ENCODE measurements around the gene GPC3. TPM values are rescaled to one million over a fixed set of nuclear protein-coding genes. Genes with fewer than 3 reads are reported as not detected.

The GPC3 gene
- total and polyA plus RNA-seq, 2 donors (not counting 3 experiments of a cell fraction or from before 2014, with no cell fraction given), result not detected

DNA sequence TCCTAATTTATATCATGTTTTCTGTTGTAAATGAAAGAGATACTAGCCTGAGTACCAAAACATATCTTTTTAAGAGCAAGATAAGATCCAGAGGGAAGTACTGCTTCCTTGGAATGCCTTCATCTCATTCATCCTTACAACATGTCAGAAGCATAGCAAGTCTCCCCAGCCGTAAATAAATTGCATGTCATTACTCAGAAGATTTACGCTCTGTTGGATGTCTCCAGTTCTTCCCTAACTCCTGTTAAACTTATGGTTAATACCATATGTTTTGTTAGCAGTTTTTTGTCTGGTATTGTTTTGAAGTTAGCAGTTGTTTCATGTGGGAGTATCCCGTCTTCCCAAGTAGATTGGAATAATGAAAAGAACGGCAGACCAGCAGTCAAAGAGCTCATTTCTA lies 7.5 kb upstream of the GPC3 start:
- BruUV-seq (replicated peaks), result no TSS peak
- Histone ChIP-seq H3K27ac (ENCODE audit: insufficient read depth, low read depth, low read length) (no peak overlapping the region), H3K79me2 (ENCODE audit: control insufficient read depth, insufficient read depth, low read length) (no peaks in the 10 kb centered on the region), H3K9me1 (replicated peaks; ENCODE audit: control insufficient read depth, extremely low read depth, insufficient read depth, low read length) (no peaks in the 10 kb centered on the region), H3K4me1 (ENCODE audit: control insufficient read depth, extremely low read depth, insufficient read depth, low read length) (no peaks in the 10 kb centered on the region), H3K27me3 (ENCODE audit: control insufficient read depth in 2 of 2, insufficient read depth in 2 of 2, low read length in 2 of 2) (no peaks in the 10 kb centered on the region), H3K36me3 (ENCODE audit: control insufficient read depth in 2 of 2, extremely low read depth in 1 of 2, insufficient read depth in 2 of 2, low read length in 2 of 2) (no peaks in the 10 kb centered on the region), H4K20me1 (replicated peaks; ENCODE audit: control insufficient read depth, extremely low read depth, insufficient read depth, low read length) (no peaks in the 10 kb centered on the region), H3K9ac (replicated peaks; ENCODE audit: extremely low read depth, insufficient read depth, low read length) (no peak overlapping the region), H3K4me2 (ENCODE audit: insufficient read depth, low read length) (no peak overlapping the region), H3K9me3 (replicated peaks; ENCODE audit: control insufficient read depth, insufficient read depth, low read length) (no peaks in the 10 kb centered on the region), H3K4me3 (replicated peaks in 1 of 3; ENCODE audit: insufficient read depth in 1 of 3, low read depth in 1 of 3, low read length in 3 of 3) (no peak overlapping the region), H2AFZ (ENCODE audit: low read depth, low read length) (no peak overlapping the region)
- POLR2A ChIA-PET, result no interaction called here
- no peak for DNase-seq (ENCODE audit: low read depth, low spot score)
- FAIRE-seq, result peak; percentile 83
- intact Hi-C loops (cut with micrococcal nuclease), result no loop called here
- dilution Hi-C loops (cut with MboI; ENCODE audit: extremely low pct_ligation_motif_present, low sequenced_read_pairs), result no loop called here
- TF ChIP-seq FOS (IDR thresholded peaks at IDR 0.05; ENCODE audit: borderline replicate concordance, insufficient read depth, low read length) (no peak), POLR2A (IDR thresholded peaks at IDR 0.05; ENCODE audit: low read depth, low read length) (no peak), EZH2 (IDR thresholded peaks at IDR 0.05; ENCODE audit: borderline replicate concordance, low read depth, low read length, severe bottlenecking) (no peak), JUN (IDR thresholded peaks at IDR 0.05; ENCODE audit: borderline replicate concordance, insufficient read depth, insufficient read length, low read depth) (no peak), GATA2 (IDR thresholded peaks at IDR 0.05; ENCODE audit: insufficient read depth, insufficient read length, low read depth, low read length) (no peak), POLR2AphosphoS5 (IDR thresholded peaks at IDR 0.05; ENCODE audit: insufficient read depth, low read depth, low read length) (no peak), MYC (IDR thresholded peaks at IDR 0.05; ENCODE audit: low read depth, low read length) (no peak)
- TF ChIP-seq, protein P1, sequence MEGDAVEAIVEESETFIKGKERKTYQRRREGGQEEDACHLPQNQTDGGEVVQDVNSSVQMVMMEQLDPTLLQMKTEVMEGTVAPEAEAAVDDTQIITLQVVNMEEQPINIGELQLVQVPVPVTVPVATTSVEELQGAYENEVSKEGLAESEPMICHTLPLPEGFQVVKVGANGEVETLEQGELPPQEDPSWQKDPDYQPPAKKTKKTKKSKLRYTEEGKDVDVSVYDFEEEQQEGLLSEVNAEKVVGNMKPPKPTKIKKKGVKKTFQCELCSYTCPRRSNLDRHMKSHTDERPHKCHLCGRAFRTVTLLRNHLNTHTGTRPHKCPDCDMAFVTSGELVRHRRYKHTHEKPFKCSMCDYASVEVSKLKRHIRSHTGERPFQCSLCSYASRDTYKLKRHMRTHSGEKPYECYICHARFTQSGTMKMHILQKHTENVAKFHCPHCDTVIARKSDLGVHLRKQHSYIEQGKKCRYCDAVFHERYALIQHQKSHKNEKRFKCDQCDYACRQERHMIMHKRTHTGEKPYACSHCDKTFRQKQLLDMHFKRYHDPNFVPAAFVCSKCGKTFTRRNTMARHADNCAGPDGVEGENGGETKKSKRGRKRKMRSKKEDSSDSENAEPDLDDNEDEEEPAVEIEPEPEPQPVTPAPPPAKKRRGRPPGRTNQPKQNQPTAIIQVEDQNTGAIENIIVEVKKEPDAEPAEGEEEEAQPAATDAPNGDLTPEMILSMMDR (IDR thresholded peaks at IDR 0.05; ENCODE audit: extremely low read depth in 1 of 2, insufficient read depth in 1 of 2, low read depth in 1 of 2, low read length in 2 of 2), result no peak
- TF ChIP-seq, protein P2, sequence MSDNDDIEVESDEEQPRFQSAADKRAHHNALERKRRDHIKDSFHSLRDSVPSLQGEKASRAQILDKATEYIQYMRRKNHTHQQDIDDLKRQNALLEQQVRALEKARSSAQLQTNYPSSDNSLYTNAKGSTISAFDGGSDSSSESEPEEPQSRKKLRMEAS (IDR thresholded peaks at IDR 0.05; ENCODE audit: insufficient read depth, insufficient read length), result no peak
- CTCF ChIA-PET, result no interaction called here
